HG03135 (cell line): ENCODE results near the gene TMEM41B.
"Not testable (repeated sequence)": the region's sequence is repeated elsewhere in the genome, so short reads cannot be mapped to it uniquely, and the experiment has no call there.

Experiments used
- ATAC-seq: cut with Tn5 transposase; IDR thresholded peaks from one replicate; pipeline ENCODE4 v1.9.1; 2021; ENCODE audit warnings: mild to moderate bottlenecking, moderate library complexity; ENCODE audit not compliant: unreplicated experiment

Gene TMEM41B

GRCh38 chr11:9314291-9315077 lies at the start of gene TMEM41B:
Gene TMEM41B, minus strand, starts transcription at chr11:9314593. Its CDS starts 152 bp downstream, at chr11:9314441.
- ATAC-seq = peak; percentile 96

- ATAC-seq = no peak
Observed at GRCh38 chr11:9362393-9362863, 48.0 kb upstream of the TMEM41B start.

GRCh38 chr11:9360862-9361622 lies 46.6 kb upstream of the TMEM41B start:
- not testable (repeated sequence) for ATAC-seq

GRCh38 chr11:9357041-9357440 lies 42.6 kb upstream of the TMEM41B start:
- no peak for ATAC-seq

GRCh38 chr11:9351321-9351881 lies 37.0 kb upstream of the TMEM41B start:
- ATAC-seq = no peak

GRCh38 chr11:9347779-9348178 lies 33.4 kb upstream of the TMEM41B start:
- ATAC-seq = not testable (repeated sequence)

GRCh38 chr11:9347100-9347499 lies 32.7 kb upstream of the TMEM41B start:
- ATAC-seq = no peak

- ATAC-seq = no peak
Observed at GRCh38 chr11:9344061-9344680, 29.8 kb upstream of the TMEM41B start.

GRCh38 chr11:9341638-9342178 lies 27.3 kb upstream of the TMEM41B start:
- no peak for ATAC-seq

GRCh38 chr11:9332655-9333054 lies 18.3 kb upstream of the TMEM41B start:
- no peak for ATAC-seq

- ATAC-seq = no peak
Observed at GRCh38 chr11:9330387-9331384, 16.3 kb upstream of the TMEM41B start.

- no peak for ATAC-seq
Observed at GRCh38 chr11:9320047-9320446, 5.7 kb upstream of the TMEM41B start.

GRCh38 chr11:9319377-9320001 lies 5.1 kb upstream of the TMEM41B start:
- ATAC-seq = not testable (repeated sequence)

- not testable (repeated sequence) for ATAC-seq
Observed at GRCh38 chr11:9318442-9319376, 4.3 kb upstream of the TMEM41B start.

- no peak for ATAC-seq
Observed at GRCh38 chr11:9316334-9316733, 1.9 kb upstream of the TMEM41B start.

GRCh38 chr11:9315078-9315688 lies 790 bp upstream of the TMEM41B start:
- ATAC-seq = no peak

GRCh38 chr11:9313648-9314290 lies 624 bp downstream of the TMEM41B start:
- peak; percentile 25 for ATAC-seq
